Liver (tissue), 9 donors: Measurements from ENCODE around the gene ABRACL. TPM values are rescaled to one million over a fixed set of nuclear protein-coding genes. Genes with fewer than 3 reads are reported as not detected.

Experiments
- DNase-seq: peaks from one replicate; pipeline ENCODE4 v3.0.0-alpha.2; 2017; ENCODE audit warnings: low spot score
- H3K27ac ChIP-seq, 2 donors: one replicate each; pipeline ENCODE4 v1.7.0; 2013; ENCODE audit warnings: inconsistent platforms in 2 of 2, low read length in 2 of 2, control low read depth in 1 of 2, low read depth in 1 of 2, mild to moderate bottlenecking in 1 of 2
- H3K27me3 ChIP-seq, 4 donors: one replicate each; pipeline versions ENCODE4 v1.6.1 to v1.7.0; 2013; ENCODE audit warnings: low read length in 3 of 4, inconsistent platforms in 1 of 4, mild to moderate bottlenecking in 1 of 4, moderate library complexity in 1 of 4; ENCODE audit not compliant: control insufficient read depth in 4 of 4, insufficient read depth in 4 of 4
- H3K36me3 ChIP-seq, 4 donors: one replicate each; pipeline versions ENCODE4 v1.6.1 to v1.7.0; 2013; ENCODE audit warnings: low read length in 3 of 4, mild to moderate bottlenecking in 3 of 4, low read depth in 1 of 4, moderate library complexity in 1 of 4; ENCODE audit not compliant: control insufficient read depth in 4 of 4, insufficient read depth in 3 of 4
- H3K4me1 ChIP-seq, 4 donors: one replicate each; pipeline versions ENCODE4 v1.6.1 to v1.7.0; 2013; ENCODE audit warnings: low read length in 3 of 4, mild to moderate bottlenecking in 3 of 4, moderate library complexity in 1 of 4; ENCODE audit not compliant: control insufficient read depth in 4 of 4, insufficient read depth in 4 of 4
- H3K4me3 ChIP-seq, 3 donors: one replicate each; pipeline versions ENCODE4 v1.6.1 to v1.7.0; 2013; ENCODE audit warnings: low read length in 3 of 3, control low read depth in 1 of 3, low read depth in 1 of 3, mild to moderate bottlenecking in 1 of 3
- H3K9ac ChIP-seq, 2 donors: one replicate each; pipeline ENCODE4 v1.7.0; 2013; ENCODE audit warnings: low read length in 2 of 2, mild to moderate bottlenecking in 2 of 2, moderate library complexity in 2 of 2, control low read depth in 1 of 2, low read depth in 1 of 2
- H3K9me3 ChIP-seq, 4 donors: one replicate each; pipeline versions ENCODE4 v1.6.1 to v1.7.0; 2013; ENCODE audit warnings: low read length in 3 of 4; ENCODE audit not compliant: control insufficient read depth in 4 of 4
- EGR1 ChIP-seq, 2 donors: IDR thresholded peaks; 2 replicates each; pipeline ENCODE4 v1.6.1; 2016 to 2018; ENCODE audit warnings: antibody characterized with exemption in 2 of 2, low read depth in 2 of 2
- FOXA1 ChIP-seq: IDR thresholded peaks from 2 replicates; pipeline ENCODE4 v1.6.1; 2016; ENCODE audit warnings: antibody characterized with exemption
- FOXA2 ChIP-seq: IDR thresholded peaks from 2 replicates; pipeline ENCODE4 v1.6.1; 2016; ENCODE audit warnings: antibody characterized with exemption
- GABPA ChIP-seq, 2 donors: IDR thresholded peaks in 1 of 2; conservative IDR thresholded peaks in 1 of 2; 2 replicates each; pipeline ENCODE4 v1.6.1; 2016; ENCODE audit warnings: antibody characterized with exemption in 2 of 2, mild to moderate bottlenecking in 1 of 2, moderate library complexity in 1 of 2
- HNF4A ChIP-seq, 2 donors: conservative IDR thresholded peaks; 2 replicates each; pipeline ENCODE4 v1.6.1; 2016; ENCODE audit warnings: antibody characterized with exemption in 2 of 2, mild to moderate bottlenecking in 2 of 2
- HNF4G ChIP-seq: IDR thresholded peaks from 2 replicates; pipeline ENCODE4 v1.6.1; 2016; ENCODE audit warnings: antibody characterized with exemption
- JUND ChIP-seq, 2 donors: IDR thresholded peaks; 2 replicates each; pipeline ENCODE4 v1.6.1; 2016; ENCODE audit warnings: antibody characterized with exemption in 2 of 2
- MAX ChIP-seq: IDR thresholded peaks from 2 replicates; pipeline ENCODE4 v1.6.1; 2016; ENCODE audit warnings: antibody characterized with exemption
- NR2F2 ChIP-seq: IDR thresholded peaks from 2 replicates; pipeline ENCODE4 v1.6.1; 2016; ENCODE audit warnings: antibody characterized with exemption
- RAD21 ChIP-seq, 2 donors: IDR thresholded peaks; 2 replicates each; pipeline ENCODE4 v1.6.1; 2016; ENCODE audit warnings: antibody characterized with exemption in 2 of 2, mild to moderate bottlenecking in 2 of 2
- RXRA ChIP-seq, 2 donors: IDR thresholded peaks; 2 replicates each; pipeline ENCODE4 v1.6.1; 2017 to 2018; ENCODE audit warnings: antibody characterized with exemption in 2 of 2, mild to moderate bottlenecking in 1 of 2
- SP1 ChIP-seq: IDR thresholded peaks from 2 replicates; pipeline ENCODE4 v1.6.1; 2018; ENCODE audit warnings: antibody characterized with exemption, mild to moderate bottlenecking
- TAF1 ChIP-seq: conservative IDR thresholded peaks from 2 replicates; pipeline ENCODE4 v1.6.1; 2016; ENCODE audit warnings: antibody characterized with exemption, mild to moderate bottlenecking
- YY1 ChIP-seq: IDR thresholded peaks from 2 replicates; pipeline ENCODE4 v1.6.1; 2016; ENCODE audit warnings: antibody characterized with exemption, mild to moderate bottlenecking
- ZBTB33 ChIP-seq: IDR thresholded peaks from 2 replicates; pipeline ENCODE4 v1.6.1; 2016; ENCODE audit warnings: antibody characterized with exemption
- WGBS: extraction: QIAGEN DNeasy Blood & Tissue Kit; methylation state at CpG from one replicate; pipeline ENCODE4 v1.1.7; 2013; 5-methylcytosine and 5-hydroxymethylcytosine counted together
- polyA plus RNA-seq, 2 donors: library from polyadenylated mRNA; stranded (reverse) in 1 of 2; unstranded in 1 of 2; fragments of 200-250 nt in 1 of 2; fragments of >200 nt in 1 of 2; fragmentation: Nextera tagmentation in 1 of 2; extraction: Ambion mirVana in 1 of 2; gene quantifications; one replicate each; pipeline versions ENCODE4 v1.2.1 to v1.2.3, GENCODE V29; 2013 to 2015
- total RNA-seq, 2 donors: library from RNA; depleted of rRNA; stranded (reverse); fragments of >200 nt; gene quantifications; one replicate each; pipeline ENCODE4 v1.2.3, GENCODE V29; 2014
- TF ChIP-seq, protein P1 (sequence below): fragments of 150-350 bp; IDR thresholded peaks from 2 replicates; pipeline ENCODE4 v1.5.1; 2017; ENCODE audit warnings: improper control_type of control experiment, low read depth, low read length; ENCODE audit not compliant: missing input control
- TF ChIP-seq, protein P2 (sequence below): IDR thresholded peaks from 2 replicates; pipeline ENCODE4 v1.6.1; 2016; ENCODE audit warnings: antibody characterized with exemption
- TF ChIP-seq, protein P3 (sequence below): IDR thresholded peaks from 2 replicates; pipeline ENCODE4 v1.6.1; 2016; ENCODE audit warnings: antibody characterized with exemption, mild to moderate bottlenecking
- donor health status: healthy.
- donor health status: healthy.
- donor health status: healthy.
- donor health status: healthy.
- donor health status: healthy.

The ABRACL gene
- total and polyA plus RNA-seq, 4 donors, result 14.2 to 66.3 (median 26.8) TPM

DNA sequence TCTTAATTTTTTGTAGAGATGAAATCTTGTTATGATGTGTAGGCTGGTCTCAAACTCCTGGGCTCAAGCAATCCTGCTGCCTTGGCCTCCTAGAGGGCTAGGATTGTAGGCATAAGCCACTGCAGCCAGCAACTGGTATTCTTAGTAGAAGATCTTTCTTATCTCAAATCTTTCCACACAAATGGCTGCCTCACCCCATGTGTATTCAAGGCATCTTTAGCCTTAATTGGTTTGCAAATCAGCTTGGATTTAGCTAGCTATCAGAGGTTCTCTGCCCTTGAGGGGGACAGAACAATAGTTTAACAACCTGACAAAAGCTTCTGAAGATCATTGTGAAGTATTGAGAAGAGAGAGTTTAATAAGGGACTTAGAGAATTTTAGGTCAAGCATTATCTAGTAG lies 17.9 kb upstream of the ABRACL start:
- no peak overlapping the region for H3K27ac ChIP-seq
- H3K4me1 ChIP-seq, result peaks cover 2 to 46% (median 34%) of the 10 kb centered on the region in 4 donors
- no peaks in the 10 kb centered on the region for H3K36me3 ChIP-seq
- TF ChIP-seq RAD21 (IDR thresholded peaks at IDR 0.05) (no peak), ZBTB33 (no peak), HNF4A (conservative IDR thresholded peaks at IDR 0.05) (no peak), RXRA (IDR thresholded peaks at IDR 0.05) (no peak), JUND (IDR thresholded peaks at IDR 0.05) (no peak), YY1 (no peak), TAF1 (no peak), HNF4G (no peak), SP1 (no peak), FOXA1 (no peak), GABPA (IDR thresholded peaks at IDR 0.05 in 1 of 2, conservative IDR thresholded peaks at IDR 0.05 in 1 of 2) (no peak), MAX (no peak), FOXA2 (no peak), NR2F2 (no peak)
- TF ChIP-seq, protein P1, sequence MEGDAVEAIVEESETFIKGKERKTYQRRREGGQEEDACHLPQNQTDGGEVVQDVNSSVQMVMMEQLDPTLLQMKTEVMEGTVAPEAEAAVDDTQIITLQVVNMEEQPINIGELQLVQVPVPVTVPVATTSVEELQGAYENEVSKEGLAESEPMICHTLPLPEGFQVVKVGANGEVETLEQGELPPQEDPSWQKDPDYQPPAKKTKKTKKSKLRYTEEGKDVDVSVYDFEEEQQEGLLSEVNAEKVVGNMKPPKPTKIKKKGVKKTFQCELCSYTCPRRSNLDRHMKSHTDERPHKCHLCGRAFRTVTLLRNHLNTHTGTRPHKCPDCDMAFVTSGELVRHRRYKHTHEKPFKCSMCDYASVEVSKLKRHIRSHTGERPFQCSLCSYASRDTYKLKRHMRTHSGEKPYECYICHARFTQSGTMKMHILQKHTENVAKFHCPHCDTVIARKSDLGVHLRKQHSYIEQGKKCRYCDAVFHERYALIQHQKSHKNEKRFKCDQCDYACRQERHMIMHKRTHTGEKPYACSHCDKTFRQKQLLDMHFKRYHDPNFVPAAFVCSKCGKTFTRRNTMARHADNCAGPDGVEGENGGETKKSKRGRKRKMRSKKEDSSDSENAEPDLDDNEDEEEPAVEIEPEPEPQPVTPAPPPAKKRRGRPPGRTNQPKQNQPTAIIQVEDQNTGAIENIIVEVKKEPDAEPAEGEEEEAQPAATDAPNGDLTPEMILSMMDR, result no peak
- TF ChIP-seq, protein P2, sequence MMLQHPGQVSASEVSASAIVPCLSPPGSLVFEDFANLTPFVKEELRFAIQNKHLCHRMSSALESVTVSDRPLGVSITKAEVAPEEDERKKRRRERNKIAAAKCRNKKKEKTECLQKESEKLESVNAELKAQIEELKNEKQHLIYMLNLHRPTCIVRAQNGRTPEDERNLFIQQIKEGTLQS, result no peak
- TF ChIP-seq, protein P3, sequence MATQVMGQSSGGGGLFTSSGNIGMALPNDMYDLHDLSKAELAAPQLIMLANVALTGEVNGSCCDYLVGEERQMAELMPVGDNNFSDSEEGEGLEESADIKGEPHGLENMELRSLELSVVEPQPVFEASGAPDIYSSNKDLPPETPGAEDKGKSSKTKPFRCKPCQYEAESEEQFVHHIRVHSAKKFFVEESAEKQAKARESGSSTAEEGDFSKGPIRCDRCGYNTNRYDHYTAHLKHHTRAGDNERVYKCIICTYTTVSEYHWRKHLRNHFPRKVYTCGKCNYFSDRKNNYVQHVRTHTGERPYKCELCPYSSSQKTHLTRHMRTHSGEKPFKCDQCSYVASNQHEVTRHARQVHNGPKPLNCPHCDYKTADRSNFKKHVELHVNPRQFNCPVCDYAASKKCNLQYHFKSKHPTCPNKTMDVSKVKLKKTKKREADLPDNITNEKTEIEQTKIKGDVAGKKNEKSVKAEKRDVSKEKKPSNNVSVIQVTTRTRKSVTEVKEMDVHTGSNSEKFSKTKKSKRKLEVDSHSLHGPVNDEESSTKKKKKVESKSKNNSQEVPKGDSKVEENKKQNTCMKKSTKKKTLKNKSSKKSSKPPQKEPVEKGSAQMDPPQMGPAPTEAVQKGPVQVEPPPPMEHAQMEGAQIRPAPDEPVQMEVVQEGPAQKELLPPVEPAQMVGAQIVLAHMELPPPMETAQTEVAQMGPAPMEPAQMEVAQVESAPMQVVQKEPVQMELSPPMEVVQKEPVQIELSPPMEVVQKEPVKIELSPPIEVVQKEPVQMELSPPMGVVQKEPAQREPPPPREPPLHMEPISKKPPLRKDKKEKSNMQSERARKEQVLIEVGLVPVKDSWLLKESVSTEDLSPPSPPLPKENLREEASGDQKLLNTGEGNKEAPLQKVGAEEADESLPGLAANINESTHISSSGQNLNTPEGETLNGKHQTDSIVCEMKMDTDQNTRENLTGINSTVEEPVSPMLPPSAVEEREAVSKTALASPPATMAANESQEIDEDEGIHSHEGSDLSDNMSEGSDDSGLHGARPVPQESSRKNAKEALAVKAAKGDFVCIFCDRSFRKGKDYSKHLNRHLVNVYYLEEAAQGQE, result no peak
- no peaks in the 10 kb centered on the region for H3K9me3 ChIP-seq
- no peak for DNase-seq
- no peaks in the 10 kb centered on the region for H3K27me3 ChIP-seq
- no peak overlapping the region for H3K4me3 ChIP-seq
- no peak overlapping the region for H3K9ac ChIP-seq

DNA sequence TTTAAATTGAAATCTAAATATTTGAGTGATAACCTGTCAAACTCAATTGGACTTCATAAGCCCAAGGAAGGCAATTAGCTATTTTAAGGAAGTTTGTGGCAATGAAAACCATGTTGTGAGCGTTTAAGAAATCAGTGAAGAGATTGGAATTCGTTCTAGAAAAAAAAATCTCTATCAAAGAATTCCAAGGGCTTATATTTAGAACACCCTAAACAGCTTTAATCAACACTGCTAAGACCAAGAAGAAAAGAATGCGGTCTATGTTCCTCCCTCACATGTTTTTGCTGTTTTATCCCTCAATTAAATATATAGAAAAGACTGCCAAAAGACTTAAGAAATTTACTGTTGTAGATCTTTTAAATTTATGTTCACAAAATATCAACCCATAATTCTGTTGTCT lies 16.6 kb upstream of the ABRACL start:
- no peak overlapping the region for H3K4me3 ChIP-seq
- H3K27ac ChIP-seq, result no peak overlapping the region
- H3K27me3 ChIP-seq, result no peaks in the 10 kb centered on the region
- no peak overlapping the region for H3K9ac ChIP-seq
- TF ChIP-seq SP1, result no peak
- TF ChIP-seq EGR1 (IDR thresholded peaks at IDR 0.05; ENCODE audit: low read depth in 2 of 2), result no peak
- TF ChIP-seq GABPA (IDR thresholded peaks at IDR 0.05 in 1 of 2, conservative IDR thresholded peaks at IDR 0.05 in 1 of 2), result no peak
- TF ChIP-seq HNF4A (conservative IDR thresholded peaks at IDR 0.05), result no peak
- no peak for TF ChIP-seq FOXA1
- TF ChIP-seq NR2F2, result no peak
- DNase-seq, result no peak
- peaks cover 9 to 53% (median 42%) of the 10 kb centered on the region in 4 donors for H3K4me1 ChIP-seq
- WGBS, result 86% methylated on average over 3 of the region's 3 CpGs
- H3K9me3 ChIP-seq, result no peaks in the 10 kb centered on the region
- no peaks in the 10 kb centered on the region for H3K36me3 ChIP-seq
